HTR-8/SVneo (cell line): ENCODE measurements around the gene RPS18.

Experiments
- DNase-seq: peaks from one replicate; pipeline ENCODE4 v3.0.0; 2011; ENCODE audit warnings: low spot score, mixed read lengths; ENCODE audit not compliant: insufficient read length
- FAIRE-seq: peaks from 2 replicates; lab custom pipeline; 2011; peaks lifted over from hg19 to GRCh38; lab: Jason Lieb, UNC

The RPS18 gene

DNA sequence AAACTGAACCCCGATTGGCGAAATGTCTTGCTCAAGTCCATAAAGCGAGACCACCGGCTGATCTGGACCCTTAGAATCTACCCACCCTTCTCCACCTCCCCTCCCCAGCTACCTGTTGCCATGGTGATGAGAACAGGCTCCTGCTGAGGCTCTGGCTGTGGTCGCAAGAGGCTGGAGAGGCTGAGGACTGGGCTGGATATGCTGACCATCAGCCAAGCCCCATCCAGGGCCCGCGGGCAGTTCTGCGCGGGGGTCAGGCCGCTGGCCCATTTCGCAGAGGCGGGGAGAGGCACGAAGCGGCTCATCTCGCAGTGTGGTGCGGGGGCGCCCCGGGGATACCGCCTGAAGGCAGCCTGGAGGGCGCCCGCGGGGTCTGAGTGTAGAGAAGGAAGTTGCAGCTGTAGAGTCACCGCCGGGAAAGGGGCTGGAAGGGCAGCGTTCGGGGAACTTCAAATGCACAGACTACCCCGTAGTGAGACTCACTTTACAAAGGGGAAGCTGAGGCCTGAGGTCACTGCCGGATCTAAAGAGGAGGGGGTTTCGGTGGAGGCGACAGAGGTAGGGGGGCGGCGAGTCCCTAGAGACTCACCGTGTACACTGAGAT, 41.3 kb downstream of the RPS18 start:
- FAIRE-seq (no peak), DNase-seq (no peak)

DNA sequence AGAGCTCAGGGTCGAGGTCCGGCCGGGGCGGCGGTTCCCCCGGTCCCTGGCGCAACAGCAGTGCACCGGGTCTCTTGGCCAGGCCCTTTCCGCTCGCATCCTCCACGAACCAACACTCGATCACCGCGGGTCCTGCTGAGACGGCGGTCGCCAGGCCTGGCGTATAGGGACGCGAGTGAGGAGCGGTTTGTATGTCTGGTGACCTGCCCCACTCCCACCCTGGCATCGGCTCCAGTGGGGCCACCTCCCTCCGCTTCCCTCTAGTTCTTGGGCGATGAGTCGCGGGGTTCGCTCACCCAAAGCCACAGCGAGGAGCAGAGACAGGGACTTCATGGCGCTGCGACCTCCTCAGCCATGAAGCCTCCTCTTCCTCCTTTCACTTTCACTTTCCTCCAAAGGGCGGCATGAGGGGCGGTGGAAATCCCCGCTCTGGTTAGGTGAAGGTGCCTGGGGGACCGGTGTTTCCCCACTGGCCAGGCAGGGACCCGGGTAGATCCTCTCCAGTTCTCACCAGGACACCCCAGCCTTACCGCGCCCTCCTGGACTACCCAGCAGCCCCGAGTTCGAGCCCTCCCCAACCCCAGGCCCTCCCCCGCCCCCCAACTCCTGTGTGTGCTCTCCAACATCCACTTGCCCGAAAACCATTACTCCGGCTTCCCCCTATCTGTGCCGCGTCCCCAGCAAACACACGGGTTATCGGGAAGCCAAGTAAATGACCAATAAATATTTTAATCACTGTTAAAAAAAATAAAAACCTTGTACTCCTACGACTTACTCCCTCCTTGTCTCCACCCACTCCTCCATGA, 42.0 kb downstream of the RPS18 start, which contains the start of gene TAPBP:
TSS of gene TAPBP (minus strand) at position 370 of the 806 bp plus-strand sequence. CDS start at position 333, 37 bp downstream.
- no peak for DNase-seq
- no peak for FAIRE-seq

DNA sequence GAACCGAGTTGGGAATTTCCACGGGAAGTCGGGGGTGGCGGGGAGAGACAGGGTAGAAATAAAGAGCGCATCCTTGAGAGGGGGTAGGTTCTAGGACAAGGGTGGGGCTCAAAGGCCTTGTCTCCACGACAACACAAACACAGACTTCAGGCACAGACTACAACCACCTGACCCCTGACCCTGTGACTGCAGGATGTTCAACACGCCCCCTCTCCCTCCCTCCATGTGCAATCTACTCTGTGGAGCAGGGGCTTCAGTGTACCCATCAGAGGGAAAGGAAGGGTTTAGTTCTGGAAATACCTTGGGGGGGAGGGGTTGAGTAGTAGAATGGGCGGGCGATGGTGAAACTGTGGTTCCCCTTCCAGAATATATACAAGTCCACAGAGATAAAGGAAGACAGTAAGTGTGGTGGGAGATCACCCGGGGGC, 42.7 kb downstream of the RPS18 start:
- DNase-seq = no peak
- FAIRE-seq = no peak

DNA sequence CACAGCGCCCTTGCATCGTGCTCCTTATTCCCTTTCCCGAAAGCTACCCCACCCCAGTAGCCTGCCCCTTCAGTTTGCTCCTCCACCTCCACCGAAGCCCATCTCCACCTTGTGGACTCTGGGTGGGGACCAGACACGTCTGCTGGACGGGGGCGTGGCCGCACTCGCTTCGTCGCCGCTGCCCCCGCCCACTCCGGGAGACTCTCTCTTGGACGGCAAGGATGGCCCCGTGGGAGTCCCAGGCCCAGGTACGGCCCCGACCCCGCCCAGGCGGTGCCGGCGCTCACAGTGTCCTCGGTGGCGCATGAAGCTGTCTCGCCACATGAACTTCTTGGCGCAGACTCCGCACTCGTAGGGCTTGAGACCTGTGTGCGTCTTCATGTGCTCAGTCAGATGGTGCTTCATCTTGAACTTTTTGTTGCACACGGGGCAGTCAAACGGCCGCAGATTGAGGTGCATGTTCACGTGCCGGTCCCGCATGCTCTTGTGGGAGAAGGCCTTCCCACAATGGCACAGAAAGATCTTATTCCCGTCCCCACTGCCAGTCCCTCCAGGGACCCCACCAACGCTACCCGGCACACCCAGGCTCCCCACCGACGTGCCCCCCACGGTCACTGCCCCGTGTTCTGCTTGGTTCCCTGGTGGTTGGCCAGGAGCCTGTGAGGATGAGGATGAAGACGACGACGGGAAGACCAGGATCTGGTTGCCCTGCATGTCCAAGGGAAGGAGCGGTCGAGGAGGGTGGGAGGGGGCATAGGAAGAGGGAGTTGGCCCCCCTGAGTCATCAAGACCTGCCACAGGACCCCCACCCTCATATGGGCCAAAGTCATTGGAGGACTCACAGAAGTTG, 43.3 kb downstream of the RPS18 start:
- DNase-seq = no peak
- FAIRE-seq = no peak

DNA sequence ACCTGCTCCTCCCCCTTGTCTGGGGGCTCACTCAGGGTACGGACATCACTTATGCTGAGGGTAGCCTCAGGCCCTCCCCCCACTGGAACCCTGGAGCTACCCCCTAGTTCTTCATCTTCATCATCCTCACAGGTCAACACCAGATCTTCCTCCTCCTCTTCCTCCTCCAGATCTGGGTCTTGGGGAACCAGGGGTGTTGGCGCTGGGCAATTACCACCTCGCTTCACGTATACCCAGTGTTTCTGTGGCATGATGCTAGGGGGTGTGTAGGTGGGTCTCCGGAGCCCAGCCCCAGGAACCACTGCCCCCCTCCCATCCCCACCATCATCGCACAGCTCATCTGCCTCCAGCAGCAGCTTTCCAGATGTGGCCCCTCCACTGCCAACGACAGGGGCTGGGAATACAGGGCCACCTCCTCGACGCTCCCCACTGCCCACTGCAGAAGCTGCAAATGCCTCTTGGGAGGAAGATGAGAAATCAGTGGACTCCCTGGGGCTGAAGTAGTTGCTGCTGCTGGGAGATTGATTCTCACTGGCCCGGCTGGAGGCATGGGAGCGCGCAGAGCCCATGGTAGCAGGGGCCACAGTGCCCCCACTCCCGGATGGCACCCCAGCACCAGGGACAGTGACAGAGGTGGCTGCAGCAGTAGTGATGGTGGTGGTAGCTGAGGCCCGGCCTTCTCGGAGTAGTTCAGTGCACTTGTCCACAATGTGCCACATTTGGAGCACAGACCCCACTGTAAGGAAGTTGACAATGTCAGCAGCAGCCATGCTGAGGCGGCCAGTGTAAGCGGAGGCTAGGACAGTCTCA, 44.1 kb downstream of the RPS18 start:
- DNase-seq = no peak
- FAIRE-seq = no peak

DNA sequence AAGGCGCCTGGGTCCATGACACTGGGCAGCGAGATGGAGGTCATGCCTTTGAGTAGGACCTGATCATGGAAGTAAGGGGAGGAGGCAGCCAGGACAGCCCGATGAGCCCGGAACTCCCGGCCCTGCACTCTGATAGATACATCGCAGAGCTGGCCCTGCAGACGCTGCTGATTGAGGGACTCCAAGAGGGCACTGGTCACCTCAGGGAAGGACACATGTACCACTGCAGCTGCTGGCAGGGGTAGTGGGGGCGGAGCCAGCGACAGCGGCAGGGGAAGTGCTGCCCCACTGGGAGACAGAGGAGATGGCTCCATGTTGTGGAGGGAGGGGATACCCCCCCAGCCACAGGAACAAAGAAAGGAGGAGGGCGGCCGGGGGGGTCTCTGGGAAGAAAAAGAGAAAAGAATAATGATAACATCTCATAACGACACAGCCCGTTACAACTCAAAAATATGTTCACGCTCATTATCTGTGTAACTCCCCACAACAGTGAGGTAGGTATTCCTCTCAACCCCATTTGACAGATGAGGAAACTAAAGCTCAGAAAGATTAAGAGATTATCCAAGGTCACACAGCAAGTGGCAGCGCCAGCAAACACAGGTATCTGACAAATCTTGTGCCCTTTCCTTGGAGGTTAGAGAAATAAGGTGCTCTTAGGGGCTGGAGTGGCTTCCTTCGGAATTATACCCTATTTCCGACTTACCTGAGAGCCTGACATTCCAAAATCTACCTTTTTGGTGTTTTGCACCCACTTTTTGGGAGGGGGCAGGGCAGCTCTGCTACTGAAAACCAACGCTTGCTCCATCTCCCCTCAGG, 44.9 kb downstream of the RPS18 start:
- DNase-seq (no peak), FAIRE-seq (no peak)

DNA sequence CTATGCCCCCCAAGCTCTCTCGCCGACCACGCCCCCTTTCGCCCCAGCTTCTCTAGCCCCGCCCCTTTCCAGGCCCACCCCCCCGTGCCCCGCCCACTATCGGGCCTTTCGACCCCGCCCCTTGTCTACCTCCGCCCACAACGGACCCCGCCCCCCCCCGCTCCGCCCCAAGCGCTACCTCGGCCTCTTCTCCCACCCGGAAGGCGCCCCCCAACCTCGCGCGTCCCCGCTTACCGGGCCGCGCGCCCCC, 45.5 kb downstream of the RPS18 start:
- FAIRE-seq (no peak), DNase-seq (no peak)

DNA sequence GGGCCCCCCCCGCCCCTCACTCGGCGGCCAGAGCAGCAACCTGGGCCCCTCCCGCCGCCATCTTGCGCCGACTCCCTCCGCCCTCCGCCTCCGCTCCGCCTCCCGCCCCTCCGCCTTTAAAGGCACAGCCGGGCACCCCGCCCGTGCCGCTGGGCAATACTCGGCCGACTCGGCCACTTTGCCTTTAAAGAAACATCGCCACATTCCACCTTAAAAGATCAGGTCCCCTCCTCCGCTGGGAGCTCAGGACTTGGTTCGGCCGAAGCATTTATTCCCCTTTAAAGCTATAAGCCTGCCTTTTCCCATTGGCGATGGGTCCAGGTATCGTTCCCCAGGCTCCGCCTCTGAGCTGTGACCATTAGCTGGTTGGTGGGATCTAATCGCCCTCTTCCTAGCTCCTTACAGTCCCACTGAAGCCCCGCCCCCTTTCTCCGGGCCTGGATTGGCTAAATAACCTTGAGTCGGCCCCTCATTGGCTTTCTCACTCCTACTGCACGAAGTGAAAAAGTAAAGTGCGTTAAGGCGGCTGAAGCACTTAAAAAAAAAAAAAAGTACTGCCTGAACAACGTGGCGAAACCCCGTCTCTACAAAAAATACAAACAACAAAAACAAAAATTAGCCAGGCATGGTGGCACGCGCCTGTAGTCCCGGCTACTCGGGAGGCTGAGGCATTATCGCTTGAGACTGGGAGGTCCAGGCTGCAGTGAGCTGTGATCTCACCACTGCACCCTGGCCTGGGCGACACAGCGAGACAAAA, 46.0 kb downstream of the RPS18 start, which contains the start of gene ZBTB22:
TSS of gene ZBTB22 (minus strand) at position 76 of the 757 bp plus-strand sequence. CDS start 828 bp downstream, outside the sequence.
- peak; percentile 82 for FAIRE-seq
- DNase-seq = peak; percentile 97

DNA sequence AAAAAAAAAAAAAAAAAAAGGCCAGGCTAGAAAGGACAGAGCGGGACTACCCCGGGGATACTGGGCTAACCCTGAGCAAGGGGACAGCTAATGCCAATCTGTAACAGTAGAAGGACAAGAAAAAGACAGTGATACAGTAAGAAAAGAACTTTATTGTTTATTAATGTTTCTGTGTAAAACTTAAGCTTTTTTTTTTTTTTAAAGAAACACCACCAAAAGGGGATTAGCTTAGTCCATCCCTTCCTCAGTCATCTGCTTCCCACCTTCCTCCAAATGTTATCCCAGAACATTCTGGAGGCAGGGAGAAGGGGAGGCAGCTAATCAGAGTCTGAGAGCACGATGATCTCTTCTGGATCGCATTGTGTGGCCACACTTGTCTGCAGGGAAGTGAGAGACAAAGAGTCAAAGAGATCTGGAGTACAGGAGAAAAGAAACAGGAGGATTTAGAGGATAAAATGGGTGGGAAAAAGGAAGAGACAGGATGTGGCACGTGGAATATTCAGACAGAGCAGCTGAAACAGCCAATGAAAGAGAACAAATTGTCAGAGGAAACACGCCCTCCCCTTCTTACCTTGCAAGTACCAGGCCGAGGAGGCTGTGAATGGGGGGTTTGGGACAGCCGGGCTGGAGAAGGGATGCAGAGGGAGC, 46.7 kb downstream of the RPS18 start:
- DNase-seq (no peak), FAIRE-seq (no peak)

DNA sequence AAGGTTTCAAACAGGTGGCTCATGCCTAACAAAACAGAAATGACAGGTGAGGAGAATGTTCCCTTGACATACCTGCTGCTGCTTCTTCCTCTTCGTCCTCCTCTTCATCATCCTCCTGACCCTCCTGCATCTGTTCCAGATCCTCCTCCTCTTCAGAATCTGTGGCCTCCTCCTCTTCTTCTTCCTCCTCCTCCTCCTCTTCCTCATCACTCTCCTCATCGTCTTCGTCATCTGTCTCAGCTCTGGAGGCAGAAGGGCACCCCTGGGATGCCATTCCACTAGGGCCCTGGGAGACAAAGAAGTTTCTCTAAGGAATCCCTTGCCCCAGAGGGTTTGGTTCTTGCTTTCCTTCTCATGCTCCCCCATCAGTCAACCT, 48.1 kb downstream of the RPS18 start:
- no peak for FAIRE-seq
- DNase-seq = no peak

DNA sequence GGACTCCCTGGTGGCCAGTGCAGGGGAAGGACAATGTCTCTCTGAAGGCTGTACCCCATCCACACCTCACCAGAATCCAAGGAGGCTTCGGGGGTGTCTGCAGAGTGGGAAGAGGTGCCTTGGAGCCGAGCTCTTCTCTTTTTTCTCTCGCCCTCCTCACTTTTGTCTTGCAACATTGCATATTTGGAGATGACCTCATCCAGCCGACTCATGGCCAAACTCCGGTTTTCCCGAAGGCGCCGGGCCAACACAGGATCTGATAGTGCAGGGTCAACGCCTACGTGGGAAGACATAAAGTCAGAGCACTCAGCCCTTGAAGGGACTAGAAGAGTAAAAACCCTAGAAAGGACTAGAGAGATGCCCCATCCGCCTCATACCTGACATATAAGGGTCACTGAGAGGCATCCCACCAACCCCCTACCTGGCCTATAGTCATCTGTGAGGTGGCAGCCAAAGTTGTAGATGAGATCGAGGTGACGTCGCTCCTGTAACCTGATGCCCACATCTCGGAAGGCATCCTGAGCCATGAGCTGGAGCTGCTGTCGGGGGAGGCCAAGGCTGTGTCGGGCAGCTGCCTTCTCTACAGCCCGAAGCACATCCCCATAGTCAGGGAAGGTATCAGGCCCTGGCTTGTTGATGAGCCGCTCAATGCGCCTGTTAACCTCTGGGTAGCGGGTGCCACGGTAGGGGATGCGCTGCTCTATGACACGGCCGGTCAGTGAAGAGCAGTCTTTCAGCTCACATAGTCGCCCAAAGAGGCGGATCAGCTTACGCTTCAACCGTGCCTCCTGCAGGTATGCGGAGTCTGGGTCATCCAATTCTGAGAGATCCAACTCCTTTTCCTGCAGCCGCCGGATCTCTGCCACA, 48.7 kb downstream of the RPS18 start:
- DNase-seq = no peak
- peak; percentile 13 for FAIRE-seq

DNA sequence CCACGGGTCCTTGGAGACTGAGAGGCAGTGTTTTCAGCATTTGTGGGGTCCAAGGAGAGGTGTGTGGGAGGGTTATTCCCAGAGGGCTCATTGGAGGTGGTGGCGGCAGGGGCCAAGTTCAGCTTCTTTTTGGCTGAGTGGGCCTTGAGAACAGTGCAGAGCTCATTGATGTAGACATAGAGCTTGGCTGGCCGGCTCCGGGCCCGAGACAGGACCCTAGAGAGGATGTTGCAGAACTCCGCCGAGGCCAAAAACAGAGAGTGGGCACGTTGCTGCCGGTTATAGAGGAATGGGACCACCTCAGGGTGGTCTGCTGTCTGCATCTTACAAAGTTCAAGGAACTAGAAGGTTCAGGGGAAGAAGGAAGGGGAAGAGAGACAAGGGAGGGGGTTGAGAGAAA, 49.4 kb downstream of the RPS18 start:
- FAIRE-seq (no peak), DNase-seq (no peak)

DNA sequence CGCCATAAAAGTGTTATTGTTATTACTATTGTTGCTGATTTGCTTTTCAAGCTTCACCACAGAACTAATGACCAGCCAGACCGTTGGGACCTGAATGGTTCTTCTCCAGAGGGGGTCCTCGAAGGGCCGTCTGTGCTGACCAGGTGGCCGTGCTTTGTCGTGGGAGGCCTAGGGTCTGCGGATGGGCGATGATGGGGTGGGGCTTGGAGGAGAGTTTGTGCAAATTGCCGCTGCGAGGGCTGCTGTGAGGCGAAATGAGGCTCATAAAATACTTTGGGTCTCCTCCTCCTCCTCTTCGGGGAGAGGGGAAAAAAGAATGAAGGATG, 51.7 kb downstream of the RPS18 start:
- no peak for FAIRE-seq
- no peak for DNase-seq

DNA sequence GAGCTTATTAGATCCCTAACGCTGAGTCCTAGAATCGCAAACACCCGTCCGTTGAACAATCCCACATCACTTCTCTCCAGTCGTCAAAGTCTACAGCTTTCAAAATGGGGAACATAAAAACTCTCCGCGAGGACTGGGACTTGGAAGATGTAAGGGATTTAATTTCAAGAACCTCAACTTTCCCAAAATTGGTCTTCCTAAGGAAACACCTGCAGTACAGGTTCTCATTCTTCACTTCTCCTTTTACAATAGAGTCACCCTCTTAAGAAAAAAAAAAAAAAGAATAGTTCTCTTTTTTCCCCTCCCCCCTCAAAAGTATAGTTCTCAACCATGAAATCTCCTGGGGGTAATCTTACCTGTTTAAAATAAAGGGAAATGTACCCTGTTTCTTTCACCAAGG, 52.2 kb downstream of the RPS18 start:
- DNase-seq (no peak), FAIRE-seq (no peak)
